Tibial nerve (tissue), 4 donors: ENCODE results near the gene PACSIN2.
A peak's percentile ranks its signal among the peaks of the same experiment; 100 is the strongest.

ENCODE experiments used
- EP300 ChIP-seq, 2 donors: sonication (generic); formaldehyde crosslinking; IDR thresholded peaks; one replicate each; pipeline ENCODE4 v1.6.1; 2017; ENCODE audit warnings: antibody characterized with exemption in 2 of 2, mild to moderate bottlenecking in 1 of 2
- POLR2A ChIP-seq, 2 donors: fragments of 450-650 bp; IDR thresholded peaks; one replicate each; pipeline ENCODE4 v1.6.1; 2017; ENCODE audit warnings: antibody characterized with exemption in 2 of 2, mild to moderate bottlenecking in 2 of 2, moderate library complexity in 2 of 2
- TF ChIP-seq, protein P1 (sequence below), 5 experiments: fragments of 200-600 bp in 3 of 5; fragments of 450-650 bp in 2 of 5; sonication (generic) in 3 of 5; IDR thresholded peaks; one replicate each; pipeline ENCODE4 v1.5.1; 2016 to 2019; ENCODE audit warnings: antibody characterized with exemption in 5 of 5, mild to moderate bottlenecking in 3 of 5, moderate library complexity in 2 of 5

GRCh38 chr22:42931421-42932196 lies 83.3 kb downstream of the PACSIN2 start:
- TF ChIP-seq, protein P1, sequence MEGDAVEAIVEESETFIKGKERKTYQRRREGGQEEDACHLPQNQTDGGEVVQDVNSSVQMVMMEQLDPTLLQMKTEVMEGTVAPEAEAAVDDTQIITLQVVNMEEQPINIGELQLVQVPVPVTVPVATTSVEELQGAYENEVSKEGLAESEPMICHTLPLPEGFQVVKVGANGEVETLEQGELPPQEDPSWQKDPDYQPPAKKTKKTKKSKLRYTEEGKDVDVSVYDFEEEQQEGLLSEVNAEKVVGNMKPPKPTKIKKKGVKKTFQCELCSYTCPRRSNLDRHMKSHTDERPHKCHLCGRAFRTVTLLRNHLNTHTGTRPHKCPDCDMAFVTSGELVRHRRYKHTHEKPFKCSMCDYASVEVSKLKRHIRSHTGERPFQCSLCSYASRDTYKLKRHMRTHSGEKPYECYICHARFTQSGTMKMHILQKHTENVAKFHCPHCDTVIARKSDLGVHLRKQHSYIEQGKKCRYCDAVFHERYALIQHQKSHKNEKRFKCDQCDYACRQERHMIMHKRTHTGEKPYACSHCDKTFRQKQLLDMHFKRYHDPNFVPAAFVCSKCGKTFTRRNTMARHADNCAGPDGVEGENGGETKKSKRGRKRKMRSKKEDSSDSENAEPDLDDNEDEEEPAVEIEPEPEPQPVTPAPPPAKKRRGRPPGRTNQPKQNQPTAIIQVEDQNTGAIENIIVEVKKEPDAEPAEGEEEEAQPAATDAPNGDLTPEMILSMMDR (IDR thresholded peaks at IDR 0.05) = no peak
- peak in 1 of 2 donors; percentile 56 for TF ChIP-seq EP300 (IDR thresholded peaks at IDR 0.05)
- TF ChIP-seq POLR2A (IDR thresholded peaks at IDR 0.05) = no peak
